NCI-H2107 (cell line): ENCODE results near the gene CMIP.

Experiments used
- DNase-seq: peaks from one replicate; lab custom pipeline; 2025; lab: John Stamatoyannopoulos, UW

The CMIP gene

DNA sequence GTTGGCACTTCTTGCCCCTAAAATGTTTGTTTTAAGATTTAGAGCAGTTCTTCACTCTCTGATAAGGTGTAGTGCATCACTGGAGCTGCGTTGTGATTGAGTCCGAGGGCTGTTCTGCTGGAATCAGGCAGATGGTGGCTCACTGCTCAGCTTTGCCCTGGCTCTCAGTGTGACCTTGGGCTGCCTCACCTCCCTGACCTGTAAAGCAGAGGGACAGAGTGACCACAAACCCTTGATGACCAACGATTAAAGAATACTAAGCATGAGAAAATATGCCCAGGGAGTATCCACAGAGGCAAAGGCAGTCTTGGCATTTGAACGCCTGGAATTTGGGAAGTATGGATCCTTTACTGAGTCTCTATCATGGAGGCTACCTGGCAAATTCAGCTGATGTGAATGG, 18.1 kb downstream of the CMIP start:
- no peak for DNase-seq

DNA sequence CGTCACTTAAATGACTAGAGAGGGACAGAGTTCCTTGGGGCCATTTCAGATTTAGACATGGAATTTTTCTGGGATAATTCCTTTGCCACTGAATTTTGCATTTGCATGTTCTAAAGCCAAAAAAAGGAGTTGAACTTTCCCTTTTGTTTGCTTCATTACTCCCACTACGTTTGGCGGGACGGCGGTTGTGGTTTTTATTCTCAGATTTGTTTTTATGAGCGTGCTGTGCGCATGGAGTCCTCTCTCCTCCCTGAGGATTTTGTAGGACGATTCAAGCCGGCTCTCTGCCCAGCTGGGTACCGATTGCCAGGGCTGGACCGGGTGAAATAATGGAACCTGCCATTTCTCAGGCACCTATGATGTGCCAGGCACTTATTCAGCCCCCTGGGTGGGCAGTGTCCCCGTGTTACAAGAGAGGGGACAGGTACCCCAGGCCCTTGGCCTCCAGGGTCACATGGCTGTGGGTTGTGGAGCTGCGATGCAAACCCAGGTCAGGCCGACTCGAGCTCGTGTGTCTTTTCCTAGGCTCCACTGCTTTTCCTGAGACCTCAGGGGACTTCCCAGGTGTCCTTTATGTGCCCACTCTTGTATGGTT, 18.8 kb downstream of the CMIP start:
- no peak for DNase-seq

DNA sequence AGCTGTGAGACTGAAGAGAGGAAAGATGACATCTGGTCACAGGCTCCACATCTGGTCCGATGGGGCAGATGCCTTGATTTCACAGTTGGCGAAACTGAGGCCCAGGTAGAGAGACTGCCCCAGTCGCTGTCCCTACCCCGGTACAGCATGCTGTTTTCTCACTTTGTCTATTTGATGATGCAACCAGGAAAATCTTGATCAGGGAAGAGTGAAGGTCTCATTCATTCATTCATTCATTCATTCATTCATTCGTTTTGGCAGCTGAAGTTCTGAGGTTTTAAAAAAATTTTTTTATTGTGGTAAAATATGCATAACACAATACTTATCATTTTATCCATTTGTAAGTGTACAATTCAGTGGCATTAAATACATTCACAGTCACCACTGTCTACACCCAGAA, 19.7 kb downstream of the CMIP start:
- no peak for DNase-seq

DNA sequence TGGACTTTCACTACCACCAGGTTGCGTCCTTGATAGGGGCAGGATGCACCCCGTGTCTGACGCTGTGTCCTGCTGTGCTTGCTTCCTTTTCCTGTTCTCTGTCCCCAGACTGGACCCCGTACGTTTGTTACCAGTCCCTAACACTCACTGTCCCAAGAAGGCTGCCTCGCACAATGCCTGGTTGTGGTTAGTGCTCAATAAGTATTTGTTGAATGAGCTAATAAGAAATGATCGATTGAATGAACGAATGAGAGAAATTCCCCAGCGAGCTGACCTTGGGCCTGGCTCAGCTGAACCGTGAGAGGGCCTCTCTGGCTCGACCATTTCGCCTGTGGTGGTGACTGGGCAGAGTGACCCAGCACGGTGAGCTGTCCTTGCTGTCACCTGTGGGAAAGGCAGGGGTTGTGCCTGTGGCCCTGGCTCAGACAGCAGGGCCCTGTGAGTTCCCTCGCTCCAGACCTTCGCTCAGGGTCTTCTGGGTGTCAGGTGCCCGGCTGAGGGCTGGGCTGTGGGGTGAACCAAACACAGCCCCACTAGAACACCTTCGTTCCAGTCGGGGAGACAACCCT, 20.9 kb downstream of the CMIP start:
- DNase-seq: no peak

DNA sequence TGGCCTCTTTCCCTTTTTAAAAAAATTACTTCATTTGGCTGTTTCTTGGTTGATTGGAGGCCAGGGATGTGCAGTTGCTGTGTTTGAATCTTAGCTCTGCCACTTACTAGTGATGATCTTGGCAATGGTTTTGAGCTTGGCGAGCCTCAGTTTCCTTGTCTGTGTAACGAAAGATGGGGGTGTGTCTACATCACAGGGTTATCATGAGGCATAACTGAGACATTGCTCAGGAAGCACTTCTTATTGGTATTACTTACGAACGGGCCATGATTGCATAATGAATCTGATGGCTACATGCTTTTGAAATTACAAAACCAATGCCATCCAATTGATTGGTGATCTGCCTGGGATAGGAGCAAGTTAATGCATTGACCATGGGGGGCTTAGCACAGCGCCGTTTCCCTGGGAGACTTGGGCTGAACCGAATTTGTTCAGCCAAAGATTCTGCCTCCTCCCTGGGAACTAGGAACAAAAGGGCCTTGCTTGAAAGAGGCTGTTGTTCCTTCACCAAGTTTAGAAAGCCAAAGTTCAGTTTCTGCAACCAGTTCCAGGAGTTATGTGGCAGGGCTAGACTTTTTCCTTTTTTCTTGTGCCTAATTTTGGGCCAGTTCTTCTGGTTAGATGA, 21.9 kb downstream of the CMIP start:
- no peak for DNase-seq

DNA sequence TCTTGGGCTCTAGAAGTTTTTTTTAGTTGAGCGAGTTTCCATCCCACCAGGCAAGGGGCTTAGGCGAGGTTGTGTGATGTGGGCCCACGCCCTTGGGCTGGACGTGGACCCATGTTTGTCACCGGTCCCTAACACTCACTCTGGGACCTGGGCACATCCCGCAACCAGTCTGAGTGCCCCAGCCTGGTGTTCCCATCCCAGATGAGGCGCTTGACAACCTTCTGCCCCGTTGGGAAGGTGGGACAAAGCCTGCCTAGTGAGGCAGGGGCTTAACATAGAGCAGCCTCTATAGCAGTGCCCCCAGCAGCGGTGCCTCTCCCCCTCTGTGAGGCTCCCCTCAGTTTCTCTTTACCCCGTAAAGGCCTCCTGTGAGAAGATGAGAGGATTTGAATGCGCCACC, 22.5 kb downstream of the CMIP start:
- DNase-seq: no peak

DNA sequence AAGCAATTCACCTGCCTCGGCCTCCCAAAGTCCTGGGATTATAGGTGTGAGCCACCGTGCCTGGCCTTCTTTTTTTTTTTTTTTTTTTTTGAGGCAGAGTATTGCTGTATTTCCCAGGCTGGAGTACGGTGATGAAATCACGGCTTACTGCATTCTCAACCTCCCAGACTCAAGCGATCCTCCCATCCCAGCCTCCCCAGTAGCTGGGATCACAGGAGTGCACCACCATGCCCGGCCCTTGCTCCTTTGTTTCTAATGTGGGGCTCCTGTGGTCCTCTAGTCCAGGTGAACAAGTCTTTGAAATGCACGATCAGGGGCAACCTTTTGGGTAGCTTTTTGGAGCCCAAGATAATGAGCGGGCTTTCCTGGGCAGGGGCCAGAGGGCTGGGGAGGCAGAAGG, 23.2 kb downstream of the CMIP start:
- no peak for DNase-seq

DNA sequence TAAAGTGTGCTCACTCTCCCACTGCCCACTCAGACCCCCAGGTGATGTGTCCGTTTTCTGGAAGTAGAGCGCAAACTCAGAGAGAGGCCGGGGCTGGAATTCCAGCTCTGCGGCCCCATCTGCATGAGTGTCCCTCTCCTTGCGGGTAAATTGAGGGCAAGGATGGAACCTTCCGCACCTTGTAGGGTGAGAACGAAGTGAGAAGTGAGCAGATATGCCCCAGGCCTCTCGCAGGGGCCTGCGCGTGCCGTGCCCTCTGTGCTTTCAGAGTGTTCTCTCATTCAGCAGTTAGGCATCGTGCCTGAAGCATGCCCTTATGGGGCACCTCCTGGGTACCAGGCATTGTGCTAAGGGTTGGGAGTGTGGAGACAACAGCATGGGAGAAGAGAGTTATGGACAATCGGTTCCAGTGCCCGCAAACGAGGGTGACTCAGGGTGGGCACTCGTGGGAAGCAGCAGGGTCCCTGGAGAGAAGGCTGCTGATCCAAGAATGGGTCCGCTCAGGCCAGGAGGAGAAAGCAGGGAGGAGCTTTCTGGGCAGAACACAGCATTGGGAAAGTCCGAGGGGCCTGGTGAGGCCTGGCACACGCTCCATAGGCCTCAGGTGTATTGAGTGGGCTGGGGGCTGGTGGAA, 23.8 kb downstream of the CMIP start:
- no peak for DNase-seq

DNA sequence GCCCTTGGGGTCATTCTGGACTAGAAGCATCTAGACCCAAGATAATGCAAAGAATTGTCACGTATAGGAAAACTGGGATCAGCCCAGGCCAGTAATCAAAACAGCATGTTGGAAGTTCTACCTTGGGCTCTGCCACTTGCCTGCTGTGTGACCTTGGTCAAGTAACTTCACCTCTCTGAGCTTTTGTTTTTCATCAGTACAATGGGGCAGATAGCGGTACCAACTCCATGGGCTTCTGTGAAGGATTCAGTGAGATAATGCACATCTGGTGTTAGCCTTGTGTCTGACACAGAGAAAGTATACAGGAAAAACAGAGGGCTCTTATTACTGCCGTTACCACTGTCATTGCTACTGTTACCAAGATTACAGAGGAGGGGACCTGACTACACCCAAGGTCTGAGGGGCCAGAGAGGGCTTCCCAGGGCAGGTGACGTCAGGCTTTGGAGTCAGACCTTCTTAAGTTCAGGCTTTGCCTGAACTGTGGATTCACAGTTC, 24.6 kb downstream of the CMIP start:
- DNase-seq: no peak

DNA sequence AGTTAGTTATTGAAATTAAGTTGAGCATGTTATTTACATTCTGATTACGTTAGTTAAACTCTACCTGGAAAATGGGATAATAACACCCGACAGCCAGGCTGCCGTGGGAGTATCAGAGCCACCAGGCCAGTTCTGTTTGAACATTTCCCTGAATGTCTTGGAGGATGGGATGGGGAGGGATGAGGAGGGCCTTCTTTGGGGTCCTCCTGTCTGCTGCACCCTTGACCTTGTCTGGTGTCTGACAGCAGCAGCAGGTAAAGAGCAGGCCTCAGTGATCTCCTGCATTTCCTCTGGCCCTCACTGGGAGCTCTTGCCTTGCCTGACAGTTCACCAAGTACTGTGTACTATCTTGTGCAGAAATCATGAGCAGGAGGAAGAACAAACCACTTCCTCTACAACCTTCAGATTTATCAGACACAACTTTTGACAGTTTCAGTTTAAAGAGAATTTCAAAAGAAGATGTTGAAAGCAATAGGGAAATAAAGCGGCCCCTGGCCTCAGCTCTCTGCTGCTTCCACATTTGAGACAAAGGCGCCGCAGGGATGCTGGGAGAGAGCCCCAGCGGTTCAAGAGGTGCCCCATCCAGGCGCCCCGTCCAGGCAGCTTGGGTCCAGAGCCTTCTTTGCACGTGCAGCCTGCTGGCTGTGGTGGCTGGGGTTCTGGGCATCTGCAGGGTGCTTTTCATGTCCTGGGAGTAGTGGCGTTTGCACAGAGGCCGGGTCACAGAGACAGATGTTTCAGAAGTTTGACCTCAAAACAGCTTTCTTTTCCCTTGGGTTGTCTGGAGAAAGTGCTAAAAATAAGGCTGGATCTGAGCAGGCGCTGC, 25.3 kb downstream of the CMIP start:
- no peak for DNase-seq

DNA sequence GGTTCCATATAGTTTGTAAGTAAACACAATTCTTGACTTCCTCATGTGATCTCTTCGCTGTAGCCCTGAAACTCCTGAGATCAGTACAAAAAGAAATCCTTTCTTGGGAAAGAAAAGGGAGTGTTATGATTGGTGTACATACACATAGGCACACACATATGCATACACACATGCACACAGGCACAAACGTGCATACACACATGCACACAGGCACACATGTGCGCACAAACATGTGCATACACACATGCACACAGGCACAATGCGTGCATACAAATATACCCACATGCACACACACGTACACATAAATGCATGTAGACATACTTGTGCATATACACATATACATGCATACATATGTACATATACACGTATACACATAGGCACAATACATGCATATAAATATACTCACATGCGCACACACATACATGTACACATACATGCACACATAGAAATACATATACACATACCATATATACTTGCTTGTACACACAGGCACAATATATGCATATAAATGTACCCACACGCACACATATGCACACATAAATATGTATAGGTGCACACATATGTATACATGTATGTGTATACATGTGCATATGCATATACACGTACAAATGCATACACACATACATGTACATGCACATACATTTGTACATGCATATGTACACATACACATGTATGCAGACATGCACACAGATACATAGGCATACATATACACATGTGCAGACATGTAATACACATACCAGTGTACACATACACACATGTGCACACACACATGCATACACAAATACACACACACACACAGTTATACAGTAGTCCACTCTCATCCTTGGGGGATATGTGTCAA, 26.4 kb downstream of the CMIP start:
- DNase-seq: no peak

DNA sequence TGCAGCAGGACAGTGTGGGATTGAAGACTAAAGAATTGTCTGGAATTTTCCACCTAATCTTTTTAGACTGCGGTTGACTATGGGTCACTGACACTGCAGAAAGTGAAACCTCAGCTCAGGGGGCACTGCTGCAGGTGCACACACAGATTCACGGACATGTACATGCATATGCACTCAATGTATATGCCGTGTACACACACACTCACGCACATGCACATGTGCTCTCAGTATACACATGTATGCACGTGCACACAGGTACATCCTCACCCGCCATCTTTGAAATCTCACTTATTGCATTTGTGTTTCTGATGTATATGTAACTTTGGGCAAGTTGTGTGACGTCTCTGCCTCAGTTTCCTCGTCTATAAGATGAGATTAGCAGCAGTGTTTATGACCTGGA, 27.3 kb downstream of the CMIP start:
- DNase-seq: no peak

DNA sequence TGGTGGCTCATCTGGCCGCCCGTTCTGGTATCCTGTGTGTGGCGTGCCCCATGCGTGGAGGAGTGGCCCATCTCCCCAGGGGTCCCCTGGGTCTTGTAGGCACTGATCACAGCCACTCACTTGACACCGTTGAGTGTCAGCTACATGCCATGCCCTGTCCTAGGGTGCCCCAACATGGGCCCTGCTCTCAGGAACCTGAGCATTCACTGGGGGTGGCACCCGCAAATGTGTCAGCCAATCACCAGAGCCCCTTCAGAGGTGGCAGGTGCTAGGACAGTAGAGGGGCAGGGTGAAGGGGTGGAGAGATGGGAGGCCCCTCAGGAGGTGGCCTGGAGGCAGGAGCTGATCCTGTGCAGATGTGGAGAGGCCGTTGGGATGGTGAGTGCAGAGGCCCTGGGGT, 27.8 kb downstream of the CMIP start:
- DNase-seq: no peak

DNA sequence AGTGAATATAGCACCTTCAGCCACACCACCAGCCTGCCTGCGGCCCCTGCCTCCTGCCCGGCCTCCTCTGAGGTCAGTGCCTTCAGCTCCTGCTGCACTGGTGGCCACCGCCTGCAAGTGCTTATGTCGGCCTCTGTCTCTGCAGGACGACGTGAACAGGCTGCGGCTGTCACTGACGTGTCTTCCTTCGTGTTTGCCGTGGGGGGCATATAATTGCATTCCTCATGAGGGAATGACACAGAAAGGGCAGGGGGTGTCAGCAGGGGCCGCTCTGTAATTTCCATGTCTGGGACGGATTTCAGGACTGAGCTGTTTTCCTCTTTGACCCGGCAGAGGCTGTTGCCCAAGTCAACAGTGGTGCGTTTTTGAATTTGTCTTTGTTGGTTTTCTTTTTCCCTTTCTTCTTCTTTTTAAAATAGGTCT, 28.5 kb downstream of the CMIP start:
- no peak for DNase-seq

DNA sequence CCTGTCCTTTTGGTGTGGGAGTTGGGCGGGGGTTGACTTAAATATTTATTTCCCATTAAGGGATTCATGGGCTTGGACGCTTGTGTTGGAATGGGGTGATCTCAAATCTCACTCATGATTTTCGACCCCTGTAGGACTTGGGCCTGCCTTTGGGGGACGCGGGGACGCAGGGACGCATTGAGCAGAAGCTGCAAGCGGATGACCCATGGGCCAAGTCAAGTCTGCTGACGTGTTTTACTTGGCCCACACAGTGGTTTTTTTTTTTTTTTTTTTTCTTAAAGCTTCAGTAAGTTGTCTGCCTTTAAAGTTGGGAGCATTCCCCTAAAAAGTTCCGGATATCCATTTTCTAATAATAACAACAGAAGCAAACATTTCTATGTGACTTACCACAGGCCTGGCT, 28.9 kb downstream of the CMIP start:
- DNase-seq: no peak

DNA sequence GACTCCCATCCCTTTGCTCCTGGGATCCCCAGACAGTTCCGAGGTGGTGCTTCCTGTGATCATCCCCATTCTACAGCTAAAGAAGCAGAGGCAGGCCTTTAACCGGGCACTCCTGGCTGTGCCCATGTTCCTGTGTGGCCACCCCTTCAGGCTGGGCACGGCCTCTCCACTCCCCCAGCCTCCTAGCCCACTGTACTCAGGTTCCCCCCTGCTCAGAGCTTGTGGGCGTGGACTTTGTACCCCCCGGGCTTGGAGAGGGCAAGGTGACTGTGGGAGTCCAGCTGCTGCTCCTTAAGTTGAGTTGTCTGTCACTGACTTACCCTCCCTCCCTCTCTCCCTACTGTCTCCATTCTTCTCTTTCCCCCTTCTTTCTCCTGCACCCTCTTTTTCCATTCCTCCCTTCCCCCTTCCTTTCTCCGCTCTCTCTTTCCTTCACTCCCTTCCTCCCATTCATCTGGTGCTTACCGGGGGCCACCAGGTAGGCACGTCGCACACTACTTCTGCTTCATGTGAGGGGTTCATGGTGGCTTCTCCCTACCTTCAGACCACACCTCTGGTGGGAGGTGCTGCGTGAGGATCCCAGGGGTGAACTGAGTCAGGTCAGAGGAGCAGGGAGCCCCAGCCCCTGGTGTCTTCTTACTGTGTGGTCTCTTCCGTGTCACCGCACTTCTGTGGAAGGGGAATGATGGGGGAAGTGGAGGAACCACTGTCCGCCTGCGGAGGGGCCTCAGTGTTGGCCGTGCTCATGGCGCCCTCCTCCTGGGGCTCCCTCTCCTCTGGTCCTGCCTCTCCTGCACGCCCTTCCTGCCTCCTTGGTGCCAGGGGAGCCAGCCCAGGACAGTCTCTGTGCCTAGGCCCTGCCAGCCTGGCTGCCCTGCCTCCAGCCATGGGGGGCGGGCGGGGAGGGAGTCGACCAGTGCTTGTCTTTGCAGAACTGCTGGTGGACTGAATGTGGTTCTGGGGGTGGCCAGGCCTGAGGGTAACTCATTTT, 29.7 kb downstream of the CMIP start:
- no peak for DNase-seq

DNA sequence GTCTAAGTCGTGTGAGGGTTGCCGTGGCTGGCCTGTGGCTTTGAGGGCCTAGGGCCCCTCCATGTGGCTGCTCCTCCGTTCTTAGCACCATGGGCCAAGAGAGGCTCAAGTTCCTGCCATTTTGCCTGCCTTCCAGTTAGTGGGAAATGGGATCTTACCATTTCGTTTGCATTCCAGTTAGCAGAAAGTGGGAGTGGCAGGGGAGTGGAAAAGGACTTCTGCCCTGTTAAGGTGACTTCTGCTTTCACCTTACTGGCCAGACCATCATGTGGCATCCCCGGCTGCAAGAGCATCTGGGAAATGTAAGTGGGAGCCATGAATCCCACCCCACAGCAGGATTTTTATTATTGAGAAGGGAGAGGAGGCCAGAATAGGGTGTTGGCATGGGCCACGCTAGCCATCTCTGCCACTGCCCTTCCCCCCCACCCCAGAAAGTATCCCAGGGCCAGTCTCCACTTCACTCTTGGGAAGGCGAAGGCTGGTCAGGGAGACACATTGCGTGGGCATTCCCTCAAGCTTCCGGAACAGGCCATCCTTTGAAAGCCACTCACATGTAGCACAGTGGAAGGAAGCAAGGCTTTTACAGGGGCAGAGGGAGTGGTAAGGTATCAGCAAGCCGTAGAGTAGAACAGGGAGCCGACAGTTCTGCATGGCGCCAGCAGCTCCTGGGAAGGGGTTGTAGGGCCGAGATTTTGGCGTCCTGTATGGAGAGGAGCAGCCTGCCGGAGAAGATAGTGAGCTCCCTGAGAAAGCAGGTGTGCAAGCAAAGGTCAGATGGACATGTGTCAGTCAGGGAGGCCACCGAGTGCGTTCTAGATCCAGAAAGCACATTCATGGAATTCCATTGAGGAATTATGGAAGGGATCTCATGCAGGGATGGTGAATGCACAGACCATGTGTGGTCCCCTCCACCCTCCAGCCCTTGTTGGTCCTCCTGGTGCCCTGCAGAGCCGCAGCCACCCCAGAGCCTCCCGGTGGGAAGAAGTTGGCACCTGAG, 33.4 kb downstream of the CMIP start:
- no peak for DNase-seq

DNA sequence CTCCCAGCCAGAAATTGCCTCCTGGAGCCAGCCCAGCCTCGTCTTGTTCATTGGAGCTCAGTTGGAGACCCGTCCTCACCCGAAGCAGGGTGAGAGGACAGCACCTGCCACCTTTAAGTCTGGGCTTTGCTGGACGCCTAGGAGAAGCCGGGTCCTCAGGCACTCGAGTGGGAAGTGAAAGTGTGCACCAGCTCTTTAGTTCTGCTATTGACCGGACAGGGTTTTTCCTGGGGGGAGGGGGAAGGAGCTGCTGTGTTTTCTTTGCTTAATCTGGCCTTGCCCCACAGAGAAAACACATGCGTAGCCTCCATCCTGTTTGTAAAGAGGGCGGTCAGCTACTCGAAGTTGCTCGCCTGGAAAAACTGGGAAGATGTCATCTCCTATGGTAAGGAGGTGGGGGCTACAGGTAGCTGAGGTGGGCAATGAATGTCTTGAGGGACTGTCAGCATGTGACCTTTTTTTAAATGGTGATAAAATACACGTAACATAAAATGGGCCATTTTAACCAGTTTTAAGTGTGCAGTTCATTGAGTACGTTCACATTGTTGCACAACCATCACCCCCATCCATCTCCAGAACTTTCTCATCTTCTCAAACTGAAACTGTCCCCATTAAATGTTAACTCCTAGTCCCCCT, 34.4 kb downstream of the CMIP start:
- DNase-seq: no peak
